Vagina (tissue), 2 donors: ENCODE data around the gene TTLL9. TPM values are rescaled to one million over a fixed set of nuclear protein-coding genes. Genes with fewer than 3 reads are reported as not detected.
"Not testable (repeated sequence)": the region's sequence is repeated elsewhere in the genome, so short reads cannot be mapped to it uniquely, and the experiment has no call there.

Experiments
- DNase-seq, 2 donors: peaks; one replicate each; pipeline ENCODE4 v3.0.0-alpha.2; 2017; ENCODE audit errors: extremely low spot score in 2 of 2
- H3K27ac ChIP-seq: fragments of 200-600 bp; sonication (generic); one replicate; pipeline ENCODE4 v1.5.1; 2019
- H3K27me3 ChIP-seq: fragments of 200-600 bp; sonication (generic); one replicate; pipeline ENCODE4 v1.5.1; 2019
- H3K36me3 ChIP-seq, 2 donors: fragments of 200-600 bp; sonication (generic); one replicate each; pipeline ENCODE4 v1.5.1; 2017 to 2019
- H3K4me1 ChIP-seq: fragments of 200-600 bp; sonication (generic); one replicate; pipeline ENCODE4 v1.5.1; 2019
- H3K4me3 ChIP-seq, 2 donors: fragments of 200-600 bp; sonication (generic); 1 replicate in 1 of 2; 2 replicates in 1 of 2; pipeline ENCODE4 v1.5.1; 2016 to 2019
- H3K9me3 ChIP-seq: fragments of 200-600 bp; sonication (generic); one replicate; pipeline ENCODE4 v1.5.1; 2019
- POLR2A ChIP-seq, 2 donors: fragments of 450-650 bp; IDR thresholded peaks; one replicate each; pipeline ENCODE4 v1.6.1; 2017; ENCODE audit warnings: antibody characterized with exemption in 2 of 2, mild to moderate bottlenecking in 2 of 2, moderate library complexity in 2 of 2
- POLR2AphosphoS5 ChIP-seq, 2 donors: sonication (generic); formaldehyde crosslinking; IDR thresholded peaks; one replicate each; pipeline ENCODE4 v1.9.0; 2017; ENCODE audit warnings: antibody characterized with exemption in 2 of 2, mild to moderate bottlenecking in 2 of 2, low read depth in 1 of 2; ENCODE audit not compliant: insufficient read depth in 1 of 2
- intact Hi-C: fragments of 100-400 bp; cut with DNase I; formaldehyde crosslinking; loops from one replicate; pipeline ENCODE4 v1.15.1; 2023
- total RNA-seq: library from RNA; depleted of rRNA; stranded (reverse); fragments of >200 nt; gene quantifications from one replicate; pipeline ENCODE4 v1.2.3, GENCODE V29; 2016
- TF ChIP-seq, protein P1 (sequence below), 3 experiments: fragments of 450-650 bp in 2 of 3; fragments of 200-600 bp in 1 of 3; sonication (generic) in 1 of 3; IDR thresholded peaks; one replicate each; pipeline ENCODE4 v1.5.1; 2017 to 2019; ENCODE audit warnings: antibody characterized with exemption in 3 of 3, mild to moderate bottlenecking in 2 of 3, moderate library complexity in 2 of 3

The TTLL9 gene
- total RNA-seq, 1 donor from 2014 or later, result not detected

DNA sequence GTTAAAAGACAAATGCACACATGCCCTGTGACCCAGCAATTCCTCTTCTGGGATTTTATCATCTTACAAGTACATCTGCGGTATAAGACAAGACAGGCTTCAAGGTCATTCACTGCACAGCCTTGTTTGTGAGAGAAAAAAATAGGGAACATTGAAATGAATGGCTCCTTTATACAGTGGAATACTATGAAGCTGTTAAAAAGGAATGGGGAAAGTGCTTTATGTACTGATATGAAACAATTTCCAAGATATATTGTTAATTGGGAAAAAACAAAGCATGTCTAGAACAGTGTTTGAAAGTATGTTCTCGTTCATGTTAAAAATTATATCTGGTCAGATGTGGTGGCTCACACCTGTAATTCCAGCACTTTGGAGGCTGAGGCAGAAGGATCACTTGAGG is 56.1 kb downstream of the TTLL9 start:
- Histone ChIP-seq H3K9me3 (no peaks in the 10 kb centered on the region), H3K4me1 (no peaks in the 10 kb centered on the region), H3K27ac (no peak overlapping the region), H3K36me3 (no peaks in the 10 kb centered on the region), H3K4me3 (no peak overlapping the region), H3K27me3 (no peaks in the 10 kb centered on the region)
- intact Hi-C loops, result no loop called here
- no peak for DNase-seq
- TF ChIP-seq, protein P1, sequence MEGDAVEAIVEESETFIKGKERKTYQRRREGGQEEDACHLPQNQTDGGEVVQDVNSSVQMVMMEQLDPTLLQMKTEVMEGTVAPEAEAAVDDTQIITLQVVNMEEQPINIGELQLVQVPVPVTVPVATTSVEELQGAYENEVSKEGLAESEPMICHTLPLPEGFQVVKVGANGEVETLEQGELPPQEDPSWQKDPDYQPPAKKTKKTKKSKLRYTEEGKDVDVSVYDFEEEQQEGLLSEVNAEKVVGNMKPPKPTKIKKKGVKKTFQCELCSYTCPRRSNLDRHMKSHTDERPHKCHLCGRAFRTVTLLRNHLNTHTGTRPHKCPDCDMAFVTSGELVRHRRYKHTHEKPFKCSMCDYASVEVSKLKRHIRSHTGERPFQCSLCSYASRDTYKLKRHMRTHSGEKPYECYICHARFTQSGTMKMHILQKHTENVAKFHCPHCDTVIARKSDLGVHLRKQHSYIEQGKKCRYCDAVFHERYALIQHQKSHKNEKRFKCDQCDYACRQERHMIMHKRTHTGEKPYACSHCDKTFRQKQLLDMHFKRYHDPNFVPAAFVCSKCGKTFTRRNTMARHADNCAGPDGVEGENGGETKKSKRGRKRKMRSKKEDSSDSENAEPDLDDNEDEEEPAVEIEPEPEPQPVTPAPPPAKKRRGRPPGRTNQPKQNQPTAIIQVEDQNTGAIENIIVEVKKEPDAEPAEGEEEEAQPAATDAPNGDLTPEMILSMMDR (IDR thresholded peaks at IDR 0.05), result no peak
- TF ChIP-seq POLR2AphosphoS5 (IDR thresholded peaks at IDR 0.05; ENCODE audit: insufficient read depth in 1 of 2, low read depth in 1 of 2), result no peak
- TF ChIP-seq POLR2A (IDR thresholded peaks at IDR 0.05), result no peak

DNA sequence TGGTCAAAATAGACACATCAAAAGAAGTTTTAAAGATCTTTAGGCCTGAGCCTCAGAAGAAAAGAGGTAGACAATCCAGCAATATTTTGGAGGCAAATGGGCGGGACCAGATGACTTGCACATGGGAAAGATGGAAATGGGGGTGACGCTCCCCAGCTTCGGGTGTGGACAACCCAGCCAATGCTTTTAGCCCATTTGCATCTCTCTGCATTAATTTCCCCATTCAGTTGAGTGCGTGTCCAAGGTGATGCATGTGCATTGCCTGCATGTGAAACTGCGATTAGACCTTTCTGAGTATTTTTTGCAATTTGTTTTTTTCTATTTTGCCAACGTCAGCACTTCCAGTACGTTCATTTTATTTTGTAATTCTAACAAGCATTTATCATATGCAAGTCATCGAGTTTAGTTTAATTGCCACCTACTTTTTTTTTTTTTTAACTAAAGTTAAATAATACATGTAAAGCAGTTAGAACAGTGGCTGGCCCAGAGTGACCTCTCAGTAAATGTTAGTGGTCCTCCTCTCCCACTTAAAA is 57.3 kb downstream of the TTLL9 start:
- DNase-seq, result no peak

DNA sequence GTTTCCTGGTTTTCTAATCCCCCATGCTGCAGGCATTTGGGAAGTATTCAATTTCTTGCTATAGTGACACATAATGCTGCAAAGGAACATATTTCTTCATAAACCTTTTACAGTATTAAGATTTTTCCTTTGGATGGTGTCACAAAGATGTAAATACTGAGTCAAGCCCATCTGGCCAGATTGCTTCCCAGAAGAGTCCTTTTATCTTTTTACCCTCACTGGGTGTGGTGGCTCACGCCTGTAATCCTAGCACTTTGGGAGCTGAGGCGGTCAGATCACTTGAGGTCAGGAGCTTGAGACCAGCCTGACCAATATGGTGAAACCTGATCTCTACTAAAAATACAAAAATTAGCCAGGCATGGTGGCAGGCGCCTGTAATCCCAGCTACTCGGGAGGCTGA is 59.2 kb downstream of the TTLL9 start:
- H3K27ac ChIP-seq, H3K27me3 ChIP-seq, H3K36me3 ChIP-seq, H3K4me3 ChIP-seq, H3K4me1 ChIP-seq, intact Hi-C loops, H3K9me3 ChIP-seq, DNase-seq: not testable (repeated sequence)

More for the DNA sequence above, 57.3 kb downstream of the TTLL9 start:
- H3K36me3 ChIP-seq, result no peaks in the 10 kb centered on the region
- H3K27me3 ChIP-seq, result no peaks in the 10 kb centered on the region
- no peaks in the 10 kb centered on the region for H3K4me1 ChIP-seq
- H3K9me3 ChIP-seq, result no peaks in the 10 kb centered on the region
- H3K27ac ChIP-seq, result no peak overlapping the region
- TF ChIP-seq POLR2AphosphoS5 (IDR thresholded peaks at IDR 0.05; ENCODE audit: insufficient read depth in 1 of 2, low read depth in 1 of 2), result no peak
- TF ChIP-seq, protein P1 (IDR thresholded peaks at IDR 0.05), result no peak
- TF ChIP-seq POLR2A (IDR thresholded peaks at IDR 0.05), result no peak
- intact Hi-C loops, result no loop called here
- no peak overlapping the region for H3K4me3 ChIP-seq

DNA sequence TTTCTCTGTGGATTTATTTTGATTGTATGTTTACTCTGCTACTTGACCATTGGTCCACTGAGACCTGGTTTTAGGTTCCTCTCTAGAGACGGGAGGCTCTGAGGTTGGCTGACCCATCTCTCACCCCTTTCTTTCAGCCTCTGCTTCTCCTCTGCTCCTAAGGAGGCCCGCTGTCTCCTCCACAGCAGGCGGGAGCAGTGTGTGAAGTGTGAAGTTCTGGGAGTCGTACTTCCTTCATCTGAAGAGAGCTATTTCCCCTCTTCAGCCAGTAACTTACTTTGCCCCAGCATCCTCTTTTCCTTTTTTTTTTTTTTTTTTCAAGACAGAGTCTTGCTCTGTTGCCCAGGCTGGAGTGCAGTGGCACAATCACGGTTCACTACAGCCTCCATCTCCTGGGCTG is 60.3 kb downstream of the TTLL9 start:
- TF ChIP-seq POLR2AphosphoS5 (IDR thresholded peaks at IDR 0.05; ENCODE audit: insufficient read depth in 1 of 2, low read depth in 1 of 2) (no peak), POLR2A (IDR thresholded peaks at IDR 0.05) (no peak)
- TF ChIP-seq, protein P1 (IDR thresholded peaks at IDR 0.05), result no peak
- H3K9me3 ChIP-seq, result no peaks in the 10 kb centered on the region

DNA sequence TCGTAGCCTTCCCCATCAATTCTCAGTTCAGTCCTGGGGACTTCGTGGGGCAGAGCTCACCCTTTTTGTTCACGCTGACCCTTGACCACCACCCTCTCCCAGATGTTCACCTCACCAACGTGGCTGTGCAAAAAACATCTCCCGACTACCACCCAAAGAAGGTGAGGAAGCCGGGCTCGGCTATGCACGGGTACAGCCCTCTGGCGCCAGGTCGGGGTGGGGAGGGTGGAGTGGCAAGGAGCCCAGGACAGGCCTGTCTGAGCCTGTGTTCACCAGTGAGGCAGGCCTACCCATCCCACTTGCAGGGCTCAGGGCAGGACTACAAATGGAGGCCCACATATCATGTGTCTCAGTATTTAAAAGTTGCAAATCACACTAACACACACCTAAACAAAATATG is 63.3 kb downstream of the TTLL9 start:
- intact Hi-C loops, result no loop called here
- no peaks in the 10 kb centered on the region for H3K27me3 ChIP-seq
- no peaks in the 10 kb centered on the region for H3K9me3 ChIP-seq
- no peak overlapping the region for H3K27ac ChIP-seq
- TF ChIP-seq POLR2AphosphoS5 (IDR thresholded peaks at IDR 0.05; ENCODE audit: insufficient read depth in 1 of 2, low read depth in 1 of 2), result no peak
- TF ChIP-seq, protein P1 (IDR thresholded peaks at IDR 0.05), result no peak
- no peak for TF ChIP-seq POLR2A (IDR thresholded peaks at IDR 0.05)
- no peaks in the 10 kb centered on the region for H3K4me1 ChIP-seq
- no peak for DNase-seq
- H3K36me3 ChIP-seq, result no peaks in the 10 kb centered on the region
- no peak overlapping the region for H3K4me3 ChIP-seq

More for the DNA sequence above, 60.3 kb downstream of the TTLL9 start:
- no peaks in the 10 kb centered on the region for H3K36me3 ChIP-seq
- no peak overlapping the region for H3K4me3 ChIP-seq
- DNase-seq, result no peak
- H3K27ac ChIP-seq, result no peak overlapping the region
- intact Hi-C loops, result no loop called here
- H3K4me1 ChIP-seq, result no peaks in the 10 kb centered on the region
- H3K27me3 ChIP-seq, result no peaks in the 10 kb centered on the region
